GM12892 (cell line): ENCODE results near the gene GATB.

ENCODE experiments used
- DNase-seq: peaks from one replicate; pipeline ENCODE4 v3.0.0; 2011; ENCODE audit not compliant: insufficient read length
- FAIRE-seq: peaks from 2 replicates; lab custom pipeline; 2011; peaks lifted over from hg19 to GRCh38; lab: Jason Lieb, UNC
- POLR2A ChIP-seq: IDR thresholded peaks from 2 replicates; pipeline ENCODE4 v1.6.1; 2011; ENCODE audit warnings: low read depth, low read length, control low read depth
- POLR2AphosphoS5 ChIP-seq: IDR thresholded peaks from 2 replicates; pipeline ENCODE4 v1.6.1; 2011; ENCODE audit warnings: low read depth, low read length, control low read depth
- TAF1 ChIP-seq: IDR thresholded peaks from 2 replicates; pipeline ENCODE4 v1.6.1; 2011; ENCODE audit warnings: low read depth, mild to moderate bottlenecking, control low read depth, low read length, borderline replicate concordance

Gene GATB

DNA sequence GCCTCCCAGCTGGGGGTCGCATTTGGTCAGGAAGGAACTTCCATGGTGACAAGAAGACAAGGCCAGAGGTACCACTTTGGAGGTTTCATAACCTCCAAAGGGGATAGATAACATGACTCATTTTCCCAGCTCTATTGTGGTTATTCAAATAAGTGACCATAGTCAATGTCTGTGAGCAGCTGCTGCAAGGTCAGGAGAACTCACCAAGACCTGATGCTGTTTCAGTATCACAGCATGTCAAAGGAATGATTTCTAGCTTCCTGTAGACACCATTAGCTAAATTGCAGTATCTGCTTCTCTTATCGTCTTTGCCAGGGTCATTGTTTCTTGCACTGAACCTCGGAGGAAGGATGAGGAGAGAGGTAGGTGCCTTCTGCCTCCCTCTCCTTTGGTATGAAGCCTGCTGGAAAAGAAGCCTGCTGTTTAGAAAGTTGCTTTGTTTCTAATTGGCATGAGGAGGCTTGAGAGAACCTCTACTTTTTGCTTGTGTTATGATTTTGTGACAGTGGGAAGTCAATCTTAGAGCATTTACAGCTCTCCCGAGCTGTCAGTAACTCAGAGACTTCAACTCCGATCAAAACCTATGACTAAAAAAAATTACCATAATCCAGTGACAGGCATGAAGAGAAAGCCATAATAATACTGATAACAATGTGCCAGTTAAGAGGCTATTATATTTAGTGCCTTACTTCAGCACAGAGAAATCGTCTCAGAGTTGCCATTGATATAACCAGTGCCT is 38.0 kb upstream of the GATB start:
- peak; percentile 93 for FAIRE-seq
- no peak for DNase-seq
- no peak for TF ChIP-seq POLR2A
- TF ChIP-seq POLR2AphosphoS5: no peak
- TF ChIP-seq TAF1: no peak

DNA sequence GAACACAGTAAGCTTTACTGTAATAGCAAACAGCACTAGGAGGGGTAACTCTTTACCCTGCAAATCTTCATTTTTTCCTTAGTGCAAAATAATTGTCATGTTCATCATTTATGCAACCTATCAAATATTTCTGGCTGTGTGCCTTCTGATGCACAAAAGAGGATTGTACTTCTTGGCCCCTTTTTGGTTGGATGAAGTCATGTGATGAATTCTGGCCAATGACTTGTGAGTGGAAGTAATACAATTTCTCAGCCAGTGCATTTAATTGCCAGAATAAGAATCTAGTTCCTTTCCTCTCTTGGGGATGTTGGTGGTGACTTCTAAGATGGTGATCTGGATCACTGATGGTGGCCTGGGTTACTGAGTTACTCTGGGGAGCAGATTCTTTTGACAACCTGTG is 37.0 kb upstream of the GATB start:
- FAIRE-seq: no peak
- TF ChIP-seq TAF1 (no peak), POLR2A (no peak), POLR2AphosphoS5 (no peak)
- no peak for DNase-seq

- FAIRE-seq (no peak), DNase-seq (no peak)
- TF ChIP-seq POLR2AphosphoS5 (no peak), TAF1 (no peak), POLR2A (no peak)
Observed at GRCh38 chr4:151797131-151797530, 36.3 kb upstream of the GATB start.

DNA sequence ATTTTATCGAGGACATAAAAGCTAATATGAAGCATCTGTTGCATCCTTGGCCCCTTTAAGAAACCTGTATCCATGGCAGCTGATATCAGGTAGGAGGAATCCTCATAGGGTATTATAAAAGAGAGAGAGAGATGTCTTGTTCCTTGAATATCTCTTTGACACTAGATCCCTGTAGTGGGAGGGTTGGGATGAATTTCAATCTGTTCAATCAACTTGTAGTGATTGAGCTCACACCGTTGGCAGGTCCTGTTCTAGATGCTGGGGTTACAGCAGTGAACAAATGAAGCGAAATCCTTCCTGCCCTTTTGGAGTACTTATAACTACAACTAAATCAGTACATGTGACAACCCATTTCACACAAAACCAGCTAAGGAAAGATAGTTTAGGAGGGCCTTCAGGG is 35.3 kb upstream of the GATB start:
- FAIRE-seq (no peak), DNase-seq (no peak)
- no peak for TF ChIP-seq POLR2AphosphoS5

DNA sequence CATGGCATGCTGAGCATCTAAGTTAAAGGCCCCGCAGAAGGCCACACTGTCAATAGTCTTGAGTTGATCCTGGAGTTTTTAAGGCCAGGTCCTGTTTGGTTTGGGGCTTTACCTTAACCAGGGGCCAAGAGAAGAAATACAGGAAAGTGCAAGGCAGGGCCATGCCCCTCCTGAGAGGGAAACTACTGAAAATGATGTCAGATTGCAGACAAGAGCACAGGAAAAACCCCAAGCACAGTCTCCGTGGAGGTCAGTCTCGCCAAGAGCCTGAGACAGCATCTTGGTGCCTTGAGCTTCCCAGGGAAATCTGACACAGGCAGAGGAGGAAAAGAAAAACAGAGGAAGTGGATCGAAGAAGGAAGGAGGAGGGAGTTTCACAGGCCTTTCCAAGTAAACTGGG is 32.2 kb upstream of the GATB start:
- no peak for DNase-seq
- TF ChIP-seq POLR2AphosphoS5 (no peak), POLR2A (no peak), TAF1 (no peak)
- no peak for FAIRE-seq

DNA sequence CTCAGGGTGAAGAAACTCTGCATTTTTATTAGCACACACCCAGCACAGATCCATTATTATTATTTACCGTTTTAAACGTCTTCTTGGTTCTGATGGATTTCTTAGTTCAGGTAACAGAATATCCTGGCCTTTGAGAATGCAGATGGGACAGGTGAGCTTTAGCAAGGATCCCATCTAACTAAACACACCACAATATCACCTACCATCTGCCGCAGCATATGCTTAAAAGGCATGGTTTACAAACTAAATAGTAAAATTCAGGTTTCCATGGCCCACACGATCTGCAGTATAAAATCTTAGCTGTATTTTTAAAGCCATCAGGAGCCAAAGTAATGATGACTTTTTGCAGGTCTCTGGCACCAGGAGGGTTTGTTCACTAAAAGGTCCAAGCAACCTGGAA is 31.7 kb upstream of the GATB start:
- TF ChIP-seq POLR2A (no peak), POLR2AphosphoS5 (no peak), TAF1 (no peak)
- no peak for DNase-seq
- FAIRE-seq: no peak

- TF ChIP-seq POLR2A: no peak
- TF ChIP-seq TAF1: no peak
- TF ChIP-seq POLR2AphosphoS5: no peak
- DNase-seq: no peak
- no peak for FAIRE-seq
Observed at GRCh38 chr4:151788021-151788420, 27.2 kb upstream of the GATB start.

GRCh38 chr4:151786158-151786495 is 25.3 kb upstream of the GATB start:
- TF ChIP-seq TAF1 (no peak), POLR2A (no peak), POLR2AphosphoS5 (no peak)
- FAIRE-seq (no peak), DNase-seq (no peak)

DNA sequence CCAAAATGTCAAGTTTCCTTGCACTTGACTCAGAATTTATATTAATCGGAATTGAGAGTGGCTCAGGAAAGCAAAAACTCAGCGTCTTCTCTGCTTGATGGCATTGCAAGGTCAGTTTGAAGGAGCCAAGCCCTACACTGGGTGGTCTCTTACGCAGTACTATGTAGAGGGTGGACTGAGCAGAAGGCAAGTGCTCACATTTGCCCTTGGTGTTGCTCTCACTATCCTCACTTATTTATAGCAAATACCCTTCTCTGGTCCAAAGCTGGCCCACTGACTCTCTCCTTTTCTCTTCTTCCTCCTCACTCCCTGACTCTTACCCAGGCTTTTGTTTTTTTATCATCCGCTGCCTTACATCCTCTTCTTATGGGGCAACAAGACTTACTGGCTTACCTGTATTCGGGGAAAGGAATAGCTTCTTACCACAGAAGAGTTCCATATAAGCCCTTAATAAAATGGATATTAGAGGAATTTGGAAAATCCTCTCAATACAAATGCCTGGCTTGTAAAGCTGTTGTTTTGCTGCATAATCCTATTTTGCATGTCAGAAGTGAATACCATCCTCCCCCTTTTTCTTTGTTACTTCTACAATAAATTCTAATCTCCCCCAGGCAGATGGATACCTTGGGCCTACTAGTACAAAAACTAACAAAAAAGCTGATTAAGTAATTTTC is 24.8 kb upstream of the GATB start:
- FAIRE-seq: no peak
- no peak for DNase-seq
- TF ChIP-seq POLR2AphosphoS5: no peak
- TF ChIP-seq POLR2A: no peak
- no peak for TF ChIP-seq TAF1

DNA sequence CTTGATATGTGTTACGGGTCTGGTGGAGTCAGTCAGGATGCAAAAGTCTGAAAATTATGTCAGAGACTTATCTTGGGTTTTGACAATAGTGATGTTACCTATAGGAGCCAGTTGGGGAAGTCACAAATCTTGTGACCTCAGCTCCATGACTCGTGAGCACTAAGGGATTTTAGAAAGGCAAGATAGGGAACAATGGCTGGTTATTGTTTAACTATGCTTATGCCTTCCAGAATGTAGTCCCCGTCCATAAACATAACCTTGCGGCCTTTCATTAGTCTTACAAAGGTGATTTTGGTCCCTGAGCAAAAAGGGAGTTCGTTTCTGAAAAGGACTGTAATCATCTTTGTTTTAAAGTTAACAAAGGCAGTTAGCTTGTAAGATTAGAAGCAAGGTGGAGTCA is 23.9 kb upstream of the GATB start:
- TF ChIP-seq POLR2A (no peak), TAF1 (no peak), POLR2AphosphoS5 (no peak)
- no peak for DNase-seq
- FAIRE-seq: no peak

DNA sequence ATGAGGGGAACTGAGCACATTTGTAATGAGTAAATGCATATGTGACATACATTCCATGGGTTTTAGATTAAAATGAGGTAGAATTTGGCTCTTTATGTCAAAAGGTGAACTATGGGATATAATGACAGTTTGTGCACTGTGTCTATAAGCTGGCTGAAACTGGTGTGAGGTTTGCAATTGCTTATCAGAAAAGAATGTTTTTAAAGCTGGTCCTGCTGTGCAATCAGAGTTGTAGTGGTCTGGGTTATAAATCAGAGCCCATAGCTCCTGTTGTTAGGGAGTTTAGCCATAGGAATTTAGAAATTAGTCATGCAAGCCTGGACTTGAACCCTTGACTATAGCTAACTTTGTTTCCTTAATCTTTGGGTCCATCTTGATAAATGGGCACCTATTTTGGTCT is 23.1 kb upstream of the GATB start:
- TF ChIP-seq TAF1 (no peak), POLR2A (no peak), POLR2AphosphoS5 (no peak)
- FAIRE-seq (no peak), DNase-seq (no peak)

DNA sequence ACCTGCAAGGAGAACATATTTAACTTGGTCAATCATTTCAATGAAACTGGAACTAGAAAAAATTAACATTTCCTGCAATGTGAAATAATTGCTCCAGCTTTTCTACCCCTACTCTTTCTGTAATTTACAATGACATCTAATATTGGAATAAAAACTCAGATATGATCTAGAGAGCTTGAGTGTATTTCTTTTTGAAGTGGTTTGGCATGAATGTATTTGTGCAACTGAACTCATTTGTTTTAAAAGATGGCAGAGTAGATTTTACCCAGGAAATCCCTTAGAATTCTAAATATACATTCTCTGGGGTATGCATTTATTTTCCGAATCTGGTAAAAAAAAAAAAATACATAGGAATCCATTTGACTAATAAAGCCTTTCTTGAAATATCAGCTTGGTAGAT is 21.5 kb upstream of the GATB start:
- FAIRE-seq (no peak), DNase-seq (no peak)
- TF ChIP-seq POLR2AphosphoS5 (no peak), TAF1 (no peak), POLR2A (no peak)

- no peak for TF ChIP-seq POLR2A
- TF ChIP-seq TAF1: no peak
- no peak for TF ChIP-seq POLR2AphosphoS5
- DNase-seq (no peak), FAIRE-seq (no peak)
Observed at GRCh38 chr4:151781026-151781425, 20.2 kb upstream of the GATB start.
